HG02759 (cell line): ENCODE measurements around the gene ESD.
A peak's percentile ranks its signal among the peaks of the same experiment; 100 is the strongest.
"Not testable (repeated sequence)": the region's sequence is repeated elsewhere in the genome, so short reads cannot be mapped to it uniquely, and the experiment has no call there.

Source experiments
- ATAC-seq: cut with Tn5 transposase; IDR thresholded peaks from one replicate; pipeline ENCODE4 v1.9.1; 2021; ENCODE audit warnings: mild to moderate bottlenecking, moderate library complexity; ENCODE audit not compliant: unreplicated experiment

ESD gene

GRCh38 chr13:46796515-46797474 lies at the start of gene ESD:
Gene ESD (minus strand): TSS chr13:46797161. CDS start chr13:46791413, 5,748 bp downstream.
- peak; percentile 94 for ATAC-seq

GRCh38 chr13:46846726-46847125 lies 49.8 kb upstream of the ESD start:
- no peak for ATAC-seq

- no peak for ATAC-seq
Measured at GRCh38 chr13:46845146-46845545, 48.2 kb upstream of the ESD start.

- no peak for ATAC-seq
Measured at GRCh38 chr13:46844431-46844830, 47.5 kb upstream of the ESD start.

- ATAC-seq, result no peak
Measured at GRCh38 chr13:46839399-46839798, 42.4 kb upstream of the ESD start.

- no peak for ATAC-seq
Measured at GRCh38 chr13:46834657-46835056, 37.7 kb upstream of the ESD start.

GRCh38 chr13:46831588-46832194 lies 34.7 kb upstream of the ESD start:
- peak; percentile 56 for ATAC-seq

- ATAC-seq, result no peak
Measured at GRCh38 chr13:46830405-46831005, 33.5 kb upstream of the ESD start.

GRCh38 chr13:46822551-46822950 lies 25.6 kb upstream of the ESD start:
- ATAC-seq, result no peak

- ATAC-seq, result no peak
Measured at GRCh38 chr13:46817838-46818476, 21.0 kb upstream of the ESD start.

- ATAC-seq, result no peak
Measured at GRCh38 chr13:46817095-46817494, 20.1 kb upstream of the ESD start.

- no peak for ATAC-seq
Measured at GRCh38 chr13:46816371-46816770, 19.4 kb upstream of the ESD start.

GRCh38 chr13:46812301-46812797 lies 15.4 kb upstream of the ESD start:
- ATAC-seq, result no peak

GRCh38 chr13:46810440-46810839 lies 13.5 kb upstream of the ESD start:
- no peak for ATAC-seq

- not testable (repeated sequence) for ATAC-seq
Measured at GRCh38 chr13:46804921-46805320, 8.0 kb upstream of the ESD start.

- no peak for ATAC-seq
Measured at GRCh38 chr13:46804391-46804815, 7.4 kb upstream of the ESD start.

- ATAC-seq, result no peak
Measured at GRCh38 chr13:46803586-46803985, 6.6 kb upstream of the ESD start.

- no peak for ATAC-seq
Measured at GRCh38 chr13:46801858-46802257, 4.9 kb upstream of the ESD start.

- no peak for ATAC-seq
Measured at GRCh38 chr13:46799139-46799538, 2.2 kb upstream of the ESD start.

GRCh38 chr13:46797501-46798237 lies 708 bp upstream of the ESD start:
- ATAC-seq, result no peak
